SK-N-MC (cell line): ENCODE data around the gene USP22.
"Not testable (repeated sequence)": the region's sequence is repeated elsewhere in the genome, so short reads cannot be mapped to it uniquely, and the experiment has no call there.

Experiments used
- DNase-seq: peaks from one replicate; pipeline ENCODE4 v3.0.0-alpha.2; 2011; ENCODE audit warnings: low read depth, low spot score
- H3K27ac ChIP-seq: fragments of 200-600 bp; sonication (generic); 2 replicates; pipeline ENCODE4 v1.5.1; 2016; ENCODE audit warnings: mixed run types
- H3K36me3 ChIP-seq: fragments of 200-600 bp; sonication (generic); 2 replicates; pipeline ENCODE4 v1.6.1; 2017; ENCODE audit warnings: antibody characterized with exemption, low read length, mixed read lengths; ENCODE audit not compliant: insufficient read depth
- H3K4me3 ChIP-seq: fragments of 200-600 bp; sonication (generic); 2 replicates; pipeline ENCODE4 v1.5.1; 2016
- H3K9ac ChIP-seq: fragments of 200-600 bp; sonication (generic); 2 replicates; pipeline ENCODE4 v1.8.0; 2017; ENCODE audit warnings: mixed run types, mixed read lengths; ENCODE audit not compliant: insufficient read length
- H3K9me3 ChIP-seq: fragments of 200-600 bp; sonication (generic); 2 replicates; pipeline ENCODE4 v1.6.1; 2017; ENCODE audit warnings: low read depth, mild to moderate bottlenecking, antibody characterized with exemption, low read length, moderate library complexity, mixed read lengths
- EZH2 ChIP-seq: fragments of 200-600 bp; sonication (generic); IDR thresholded peaks from one replicate; pipeline ENCODE4 v1.6.1; 2017; ENCODE audit warnings: antibody characterized with exemption
- FOXP2 ChIP-seq: optimal IDR thresholded peaks from 2 replicates; pipeline ENCODE3; 2011; ENCODE audit warnings: mild to moderate bottlenecking, moderate library complexity; ENCODE audit not compliant: insufficient read depth; ENCODE audit errors: extremely low read length, control extremely low read depth
- POLR2AphosphoS5 ChIP-seq: IDR thresholded peaks from 2 replicates; pipeline ENCODE4 v1.6.1; 2012; ENCODE audit warnings: mild to moderate bottlenecking, low read depth, low read length, borderline replicate concordance

USP22 gene

GRCh38 chr17:21042458-21043295 is at the start of gene USP22:
Gene USP22 (minus strand): TSS chr17:21043011. CDS start chr17:21042835, 176 bp downstream.
- Histone ChIP-seq H3K9me3 (no peaks in the 10 kb centered on the region), H3K4me3 (peak within 1 kb of the TSS; percentile 88), H3K9ac (peak within 1 kb of the TSS; percentile 99), H3K27ac (peak within 1 kb of the TSS; percentile 98), H3K36me3 (peaks cover 13% of the 10 kb centered on the region)
- DNase-seq: no peak
- TF ChIP-seq POLR2AphosphoS5: peak; percentile 5; the same call in 1 of the 2 replicates
- TF ChIP-seq FOXP2: no peak

- TF ChIP-seq POLR2AphosphoS5 (no peak), FOXP2 (no peak), EZH2 (no peak)
- H3K9ac ChIP-seq: no peak overlapping the region
- H3K27ac ChIP-seq: 0 out of 2 replicates have a peak overlapping the region, but pooled peaks have one; percentile 19
- DNase-seq: no peak
- H3K9me3 ChIP-seq: no peaks in the 10 kb centered on the region
- no peaks in the 10 kb centered on the region for H3K36me3 ChIP-seq
- no peak overlapping the region for H3K4me3 ChIP-seq
Measured at GRCh38 chr17:21090902-21091618, 48.2 kb upstream of the USP22 start.

- TF ChIP-seq FOXP2 (no peak), EZH2 (no peak), POLR2AphosphoS5 (no peak)
- Histone ChIP-seq H3K4me3 (peak overlapping the region; percentile 56), H3K9me3 (no peaks in the 10 kb centered on the region), H3K9ac (peak overlapping the region; percentile 37), H3K36me3 (no peaks in the 10 kb centered on the region), H3K27ac (peak overlapping the region; percentile 22; the same call in 1 of the 2 replicates)
- no peak for DNase-seq
Measured at GRCh38 chr17:21089933-21090901, 47.4 kb upstream of the USP22 start.

- H3K4me3 ChIP-seq: no peak overlapping the region
- no peak overlapping the region for H3K9ac ChIP-seq
- DNase-seq: no peak
- TF ChIP-seq POLR2AphosphoS5 (no peak), FOXP2 (no peak), EZH2 (no peak)
- peak overlapping the region; percentile 22; the same call in 1 of the 2 replicates for H3K27ac ChIP-seq
- H3K36me3 ChIP-seq: no peaks in the 10 kb centered on the region
- H3K9me3 ChIP-seq: no peaks in the 10 kb centered on the region
Measured at GRCh38 chr17:21089145-21089544, 46.3 kb upstream of the USP22 start.

- Histone ChIP-seq H3K9ac (no peak overlapping the region), H3K27ac (no peak overlapping the region), H3K36me3 (no peaks in the 10 kb centered on the region), H3K9me3 (no peaks in the 10 kb centered on the region), H3K4me3 (no peak overlapping the region)
- TF ChIP-seq POLR2AphosphoS5: no peak
- no peak for TF ChIP-seq EZH2
- TF ChIP-seq FOXP2: no peak
- DNase-seq: no peak
Measured at GRCh38 chr17:21085707-21086106, 42.9 kb upstream of the USP22 start.

GRCh38 chr17:21085280-21085679 is 42.5 kb upstream of the USP22 start:
- H3K27ac ChIP-seq, H3K9me3 ChIP-seq, H3K36me3 ChIP-seq, H3K4me3 ChIP-seq, DNase-seq, H3K9ac ChIP-seq: not testable (repeated sequence)

GRCh38 chr17:21082001-21082436 is 39.2 kb upstream of the USP22 start:
- Histone ChIP-seq H3K4me3 (no peak overlapping the region), H3K36me3 (no peaks in the 10 kb centered on the region), H3K9me3 (no peaks in the 10 kb centered on the region), H3K27ac (no peak overlapping the region), H3K9ac (no peak overlapping the region)
- DNase-seq: no peak
- no peak for TF ChIP-seq FOXP2
- TF ChIP-seq POLR2AphosphoS5: no peak
- no peak for TF ChIP-seq EZH2
